ENCODE data around the gene CALHM5.

Gene CALHM5

DNA sequence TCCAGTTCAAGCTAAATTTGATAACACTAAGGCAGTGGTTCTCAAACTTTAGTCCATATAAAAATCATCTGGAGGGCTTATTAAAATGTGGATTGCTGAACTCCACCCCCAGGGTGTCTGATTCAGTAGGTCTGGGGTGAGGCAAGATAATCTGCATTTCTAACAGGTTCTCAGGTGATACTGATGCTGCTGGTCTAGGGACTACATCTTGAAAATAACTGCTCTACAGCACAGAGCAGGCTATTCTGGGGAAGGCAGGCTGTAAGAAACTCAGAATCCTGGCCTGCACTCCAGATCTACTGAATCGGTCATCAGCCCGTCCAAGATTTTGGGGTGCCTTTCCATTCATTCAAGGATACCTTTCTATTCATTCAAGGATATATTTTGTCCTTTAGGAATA lies 11.5 kb downstream of the CALHM5 start:
- H3K9me2 ChIP-seq (replicated peaks; ENCODE audit: low read depth, low read length), result no peaks in the 10 kb centered on the region
- no peak for TF ChIP-seq EZH2phosphoT487 (IDR thresholded peaks at IDR 0.05; ENCODE audit: borderline replicate concordance)
- TF ChIP-seq, protein P1, sequence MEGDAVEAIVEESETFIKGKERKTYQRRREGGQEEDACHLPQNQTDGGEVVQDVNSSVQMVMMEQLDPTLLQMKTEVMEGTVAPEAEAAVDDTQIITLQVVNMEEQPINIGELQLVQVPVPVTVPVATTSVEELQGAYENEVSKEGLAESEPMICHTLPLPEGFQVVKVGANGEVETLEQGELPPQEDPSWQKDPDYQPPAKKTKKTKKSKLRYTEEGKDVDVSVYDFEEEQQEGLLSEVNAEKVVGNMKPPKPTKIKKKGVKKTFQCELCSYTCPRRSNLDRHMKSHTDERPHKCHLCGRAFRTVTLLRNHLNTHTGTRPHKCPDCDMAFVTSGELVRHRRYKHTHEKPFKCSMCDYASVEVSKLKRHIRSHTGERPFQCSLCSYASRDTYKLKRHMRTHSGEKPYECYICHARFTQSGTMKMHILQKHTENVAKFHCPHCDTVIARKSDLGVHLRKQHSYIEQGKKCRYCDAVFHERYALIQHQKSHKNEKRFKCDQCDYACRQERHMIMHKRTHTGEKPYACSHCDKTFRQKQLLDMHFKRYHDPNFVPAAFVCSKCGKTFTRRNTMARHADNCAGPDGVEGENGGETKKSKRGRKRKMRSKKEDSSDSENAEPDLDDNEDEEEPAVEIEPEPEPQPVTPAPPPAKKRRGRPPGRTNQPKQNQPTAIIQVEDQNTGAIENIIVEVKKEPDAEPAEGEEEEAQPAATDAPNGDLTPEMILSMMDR (conservative IDR thresholded peaks at IDR 0.05; ENCODE audit: low read length), result no peak
- no peak overlapping the region for H3K9ac ChIP-seq (ENCODE audit: low read depth, low read length, poor library complexity, severe bottlenecking)
- H3K36me3 ChIP-seq (ENCODE audit: insufficient read depth, low read length), result no peaks in the 10 kb centered on the region
- H3K4me1 ChIP-seq (ENCODE audit: insufficient read depth, low read length, poor library complexity, severe bottlenecking), result no peaks in the 10 kb centered on the region
- H3K9me3 ChIP-seq (ENCODE audit: insufficient read depth, low read depth, low read length), result no peaks in the 10 kb centered on the region
- no peaks in the 10 kb centered on the region for H3K79me2 ChIP-seq (ENCODE audit: insufficient read depth, low read length)
- no peaks in the 10 kb centered on the region for H3K27me3 ChIP-seq (ENCODE audit: insufficient read depth, low read length, poor library complexity, severe bottlenecking)
- no peak overlapping the region for H3K4me3 ChIP-seq (ENCODE audit: low read length, poor library complexity, severe bottlenecking)
- no peak overlapping the region; the same call in 1 of the 2 replicates for H2AFZ ChIP-seq (ENCODE audit: low read length)
- H4K20me1 ChIP-seq (ENCODE audit: insufficient read depth, low read length, poor library complexity, severe bottlenecking), result no peaks in the 10 kb centered on the region
- H3K4me2 ChIP-seq (ENCODE audit: low read depth, low read length, poor library complexity, severe bottlenecking), result no peak overlapping the region
- H3F3A ChIP-seq (ENCODE audit: low read depth), result no peaks in the 10 kb centered on the region

DNA sequence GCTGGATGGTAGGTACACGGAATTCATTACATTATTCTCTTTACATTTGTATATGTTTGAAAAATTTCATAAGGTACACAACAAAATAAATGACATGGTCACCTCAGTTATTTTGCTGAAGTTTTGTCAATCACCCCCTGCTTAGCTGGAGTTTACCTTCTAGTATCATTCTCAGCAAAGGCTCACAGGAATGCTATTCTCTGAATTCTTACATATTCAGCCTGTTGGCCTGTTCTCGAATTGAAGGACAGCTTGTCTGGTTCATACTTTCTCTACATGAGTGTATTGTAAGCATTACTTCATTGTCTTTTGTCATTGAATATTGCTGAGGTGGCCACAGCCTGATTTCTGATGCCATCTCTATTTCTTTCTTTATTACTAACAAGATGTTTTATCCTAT lies 12.8 kb downstream of the CALHM5 start:
- Histone ChIP-seq H3K4me2 (ENCODE audit: low read depth, low read length, poor library complexity, severe bottlenecking) (no peak overlapping the region), H3K9me3 (ENCODE audit: insufficient read depth, low read depth, low read length) (no peaks in the 10 kb centered on the region), H4K20me1 (ENCODE audit: insufficient read depth, low read length, poor library complexity, severe bottlenecking) (no peaks in the 10 kb centered on the region), H3K9ac (ENCODE audit: low read depth, low read length, poor library complexity, severe bottlenecking) (no peak overlapping the region), H3K4me3 (ENCODE audit: low read length, poor library complexity, severe bottlenecking) (no peak overlapping the region), H3K36me3 (ENCODE audit: insufficient read depth, low read length) (no peaks in the 10 kb centered on the region), H3K27me3 (ENCODE audit: insufficient read depth, low read length, poor library complexity, severe bottlenecking) (no peaks in the 10 kb centered on the region), H3F3A (ENCODE audit: low read depth) (no peaks in the 10 kb centered on the region), H2AFZ (ENCODE audit: low read length) (no peak overlapping the region), H3K4me1 (ENCODE audit: insufficient read depth, low read length, poor library complexity, severe bottlenecking) (no peaks in the 10 kb centered on the region), H3K79me2 (ENCODE audit: insufficient read depth, low read length) (no peaks in the 10 kb centered on the region), H3K9me2 (replicated peaks; ENCODE audit: low read depth, low read length) (no peaks in the 10 kb centered on the region)
- TF ChIP-seq, protein P1 (conservative IDR thresholded peaks at IDR 0.05; ENCODE audit: low read length), result no peak
- no peak for TF ChIP-seq EZH2phosphoT487 (IDR thresholded peaks at IDR 0.05; ENCODE audit: borderline replicate concordance)

DNA sequence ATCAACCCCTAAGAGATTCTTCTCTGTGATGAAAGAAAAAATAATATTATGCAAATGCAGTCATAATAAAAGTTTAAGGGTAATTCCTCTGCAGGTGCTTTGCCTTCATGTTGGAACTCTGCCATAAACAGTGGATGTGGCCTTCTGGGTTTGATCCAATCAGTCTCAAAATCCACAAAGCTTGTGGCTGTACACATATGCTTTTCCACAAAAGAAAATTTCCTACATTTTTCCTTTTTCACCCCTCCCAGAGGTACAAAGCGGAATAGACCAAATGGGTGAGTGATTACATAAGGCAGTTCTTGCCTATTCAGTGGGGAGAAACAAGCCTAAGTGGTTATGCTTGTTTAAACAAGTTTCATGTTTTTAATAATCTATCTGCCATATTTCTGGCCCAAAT lies 16.7 kb downstream of the CALHM5 start:
- no peaks in the 10 kb centered on the region for H3K36me3 ChIP-seq (ENCODE audit: insufficient read depth, low read length)
- H3K9me2 ChIP-seq (replicated peaks; ENCODE audit: low read depth, low read length), result no peaks in the 10 kb centered on the region
- H3K27me3 ChIP-seq (ENCODE audit: insufficient read depth, low read length, poor library complexity, severe bottlenecking), result no peaks in the 10 kb centered on the region
- no peaks in the 10 kb centered on the region for H3K79me2 ChIP-seq (ENCODE audit: insufficient read depth, low read length)
- no peaks in the 10 kb centered on the region for H3F3A ChIP-seq (ENCODE audit: low read depth)
- H4K20me1 ChIP-seq (ENCODE audit: insufficient read depth, low read length, poor library complexity, severe bottlenecking), result no peaks in the 10 kb centered on the region
- peaks cover 4% of the 10 kb centered on the region for H3K4me1 ChIP-seq (ENCODE audit: insufficient read depth, low read length, poor library complexity, severe bottlenecking)
- no peak for TF ChIP-seq EZH2phosphoT487 (IDR thresholded peaks at IDR 0.05; ENCODE audit: borderline replicate concordance)
- TF ChIP-seq, protein P1 (conservative IDR thresholded peaks at IDR 0.05; ENCODE audit: low read length), result no peak
- H3K9ac ChIP-seq (ENCODE audit: low read depth, low read length, poor library complexity, severe bottlenecking), result no peak overlapping the region
- H3K9me3 ChIP-seq (ENCODE audit: insufficient read depth, low read depth, low read length), result no peaks in the 10 kb centered on the region
- H3K4me2 ChIP-seq (ENCODE audit: low read depth, low read length, poor library complexity, severe bottlenecking), result no peak overlapping the region
- H2AFZ ChIP-seq (ENCODE audit: low read length), result no peak overlapping the region
- no peak overlapping the region for H3K4me3 ChIP-seq (ENCODE audit: low read length, poor library complexity, severe bottlenecking)
